ENCODE data around the gene CD200. TPM values are rescaled to one million over a fixed set of nuclear protein-coding genes. Genes with fewer than 3 reads are reported as not detected.

Gene CD200
- total and polyA plus RNA-seq, 2 of the 4 experiments (the other 2 are of a cell fraction): 1.1 to 1.7 TPM

GRCh38 chr3:112364291-112364690 lies 31.3 kb downstream of the CD200 start:
- no peak overlapping the region for H3K4me3 ChIP-seq (ENCODE audit: insufficient read depth, low read depth, low read length)
- no peak overlapping the region for H3K27ac ChIP-seq (ENCODE audit: insufficient read depth, low read length)
- H3K36me3 ChIP-seq (ENCODE audit: control insufficient read depth, insufficient read depth, low read length): 0 out of 2 replicates have a peak, but pooled peaks cover 2% of the 10 kb centered on the region
- no peak overlapping the region for H3K9ac ChIP-seq (ENCODE audit: low read depth, low read length)
- no peak overlapping the region for H2AFZ ChIP-seq (replicated peaks; ENCODE audit: low read length, poor library complexity)
- no peak overlapping the region for H2AK5ac ChIP-seq (ENCODE audit: low read depth, low read length)
- H3K9me1 ChIP-seq (ENCODE audit: insufficient read depth, low read length): no peaks in the 10 kb centered on the region
- H2BK5ac ChIP-seq (ENCODE audit: low read depth, low read length, poor library complexity, severe bottlenecking): no peak overlapping the region
- H3K9me3 ChIP-seq (ENCODE audit: control insufficient read depth, insufficient read depth, low read length): no peaks in the 10 kb centered on the region
- dilution Hi-C loops (cut with HindIII; ENCODE audit: low sequenced_read_pairs, unreplicated experiment) (no loop called here), intact Hi-C loops (cut with micrococcal nuclease) (no loop called here), in situ Hi-C loops (cut with MboI; ENCODE audit: low sequenced_read_pairs) (no loop called here)
- no peak overlapping the region for H4K91ac ChIP-seq (ENCODE audit: insufficient read depth, low read depth, low read length)
- H2AK9ac ChIP-seq (replicated peaks; ENCODE audit: low read depth, low read length, poor library complexity): no peak overlapping the region
- no peak overlapping the region for H3K23ac ChIP-seq (ENCODE audit: low read depth, low read length)
- no peak overlapping the region for H3K14ac ChIP-seq (replicated peaks; ENCODE audit: low read depth, low read length)
- TF ChIP-seq SMC3 (IDR thresholded peaks at IDR 0.05; ENCODE audit: low read depth, low read length) (no peak), CEBPB (IDR thresholded peaks at IDR 0.05; ENCODE audit: low read depth, low read length) (no peak), ELK1 (IDR thresholded peaks at IDR 0.05; ENCODE audit: borderline replicate concordance, low read depth, low read length) (no peak), NFE2L2 (IDR thresholded peaks at IDR 0.05; ENCODE audit: low read depth, low read length) (no peak), MXI1 (IDR thresholded peaks at IDR 0.05; ENCODE audit: borderline replicate concordance, low read depth, low read length) (no peak), RCOR1 (IDR thresholded peaks at IDR 0.05; ENCODE audit: insufficient replicate concordance, low read length) (no peak), CTCF (conservative IDR thresholded peaks at IDR 0.05; ENCODE audit: low read depth, low read length) (no peak), USF2 (IDR thresholded peaks at IDR 0.05; ENCODE audit: low read depth, low read length) (no peak), BHLHE40 (IDR thresholded peaks at IDR 0.05; ENCODE audit: low read depth, low read length) (no peak), POLR2A (IDR thresholded peaks at IDR 0.05; ENCODE audit: low read depth, low read length) (no peak), FOS (IDR thresholded peaks at IDR 0.05; ENCODE audit: low read depth, low read length) (no peak), MAFK (IDR thresholded peaks at IDR 0.05; ENCODE audit: low read depth, low read length) (no peak), RFX5 (IDR thresholded peaks at IDR 0.05; ENCODE audit: low read depth, low read length) (no peak), RAD21 (IDR thresholded peaks at IDR 0.05; ENCODE audit: low read length) (no peak), MAZ (IDR thresholded peaks at IDR 0.05; ENCODE audit: borderline replicate concordance, low read depth, low read length) (no peak), CHD1 (IDR thresholded peaks at IDR 0.05; ENCODE audit: low read depth, low read length) (no peak)
- ATAC-seq (ENCODE audit: low read depth) (no peak), DNase-seq (no peak)
- no peak overlapping the region for H3K4ac ChIP-seq (ENCODE audit: low read depth, low read length)
- CTCF ChIA-PET: no interaction called here
- H3K27me3 ChIP-seq (ENCODE audit: control insufficient read depth, insufficient read depth, low read length): no peaks in the 10 kb centered on the region; the same call in 1 of the 2 replicates
- POLR2A ChIA-PET (ENCODE audit: unreplicated experiment): no interaction called here
- H4K5ac ChIP-seq (ENCODE audit: low read depth, low read length): no peak overlapping the region
- no peak overlapping the region for H3K18ac ChIP-seq (ENCODE audit: low read depth, low read length)
- H2BK15ac ChIP-seq (ENCODE audit: low read depth, low read length): no peak overlapping the region
- no peak overlapping the region for H4K8ac ChIP-seq (ENCODE audit: low read depth in 2 of 2, low read length in 2 of 2)
- no peaks in the 10 kb centered on the region for H3K79me1 ChIP-seq (ENCODE audit: low read depth in 1 of 2, low read length in 2 of 2)
- no CpG with 5 or more reads among the region's 1 CpG for WGBS, 2 experiments (ENCODE audit: extremely low coverage in 2 of 2, insufficient read length in 1 of 2)
- H2BK120ac ChIP-seq (ENCODE audit: low read depth, low read length): no peak overlapping the region
- no peak overlapping the region for H2BK20ac ChIP-seq (ENCODE audit: low read depth, low read length)
- H3K4me2 ChIP-seq (ENCODE audit: low read depth, low read length): no peak overlapping the region
- H3K4me1 ChIP-seq (ENCODE audit: control insufficient read depth, insufficient read depth, low read length): 0 out of 2 replicates have a peak, but pooled peaks cover 1% of the 10 kb centered on the region
- no peak overlapping the region for H3K56ac ChIP-seq (ENCODE audit: extremely low read depth, insufficient read depth, low read length)
- no peaks in the 10 kb centered on the region for H4K20me1 ChIP-seq (ENCODE audit: insufficient read depth, low read length)
- BruUV-seq (replicated peaks): no TSS peak

Measured in IMR-90 (cell line).